Measurements from ENCODE around the gene TIRAP.

DNA sequence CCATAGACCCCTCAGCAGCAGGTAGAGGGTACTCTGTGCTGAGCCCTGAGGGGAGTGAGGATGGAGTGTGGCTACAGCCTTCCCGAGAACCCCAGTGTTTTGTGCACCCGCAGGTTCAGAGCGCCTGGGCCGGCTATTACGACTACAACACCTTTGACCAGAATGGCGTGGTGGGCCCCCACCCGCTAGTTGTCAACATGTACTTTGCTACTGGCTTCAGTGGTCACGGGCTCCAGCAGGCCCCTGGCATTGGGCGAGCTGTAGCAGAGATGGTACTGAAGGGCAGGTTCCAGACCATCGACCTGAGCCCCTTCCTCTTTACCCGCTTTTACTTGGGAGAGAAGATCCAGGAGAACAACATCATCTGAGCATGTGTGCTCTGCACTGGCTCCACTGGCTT lies 5.6 kb upstream of the TIRAP start:
- no peak for TF ChIP-seq POLR2A (IDR thresholded peaks at IDR 0.05; ENCODE audit: low read length)
- TF ChIP-seq GATA1 (IDR thresholded peaks at IDR 0.05; ENCODE audit: low read depth, low read length), result no peak
